Fibroblast of lung (primary cell): Measurements from ENCODE around the gene PLEKHA4.

Source experiments
- CTCF ChIP-seq, 2 donors: IDR thresholded peaks in 1 of 2; conservative IDR thresholded peaks in 1 of 2; 1 replicate in 1 of 2; 2 replicates in 1 of 2; pipeline ENCODE4 v1.5.1; 2011 to 2012; ENCODE audit warnings: low read length in 2 of 2, control low read depth in 1 of 2, inconsistent platforms in 1 of 2, low read depth in 1 of 2, mild to moderate bottlenecking in 1 of 2
- EZH2 ChIP-seq: IDR thresholded peaks from 2 replicates; pipeline ENCODE4 v1.5.1; 2012; ENCODE audit warnings: low read length, control low read depth, mild to moderate bottlenecking; ENCODE audit errors: missing control alignments

DNA sequence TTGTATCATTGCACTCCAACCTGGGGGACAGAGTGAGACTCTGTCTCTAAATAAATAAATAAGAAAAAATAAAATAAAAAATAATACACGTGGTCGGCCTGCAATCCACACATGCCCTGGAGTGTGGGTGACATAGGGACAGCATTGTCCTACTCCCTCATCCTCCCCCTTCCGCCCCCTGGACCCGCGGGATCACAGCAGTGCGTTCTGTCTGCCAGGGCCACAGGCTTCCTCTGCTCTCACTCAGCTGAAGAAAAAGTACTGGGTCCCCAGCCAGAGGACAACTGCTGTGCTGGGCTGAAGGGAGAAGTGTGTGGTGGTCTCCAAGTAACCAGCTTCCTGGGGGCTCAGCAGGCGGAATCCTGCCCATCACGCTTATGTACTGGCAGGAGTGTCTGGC is 63.9 kb downstream of the PLEKHA4 start:
- TF ChIP-seq EZH2 (no peak), CTCF (conservative IDR thresholded peaks at IDR 0.05 in 1 of 2, IDR thresholded peaks at IDR 0.05 in 1 of 2; ENCODE audit: low read depth in 1 of 2, low read length in 2 of 2) (no peak)
